HG02938 (cell line): ENCODE data around the gene ARF3.

Source experiments
- ATAC-seq: cut with Tn5 transposase; IDR thresholded peaks from one replicate; pipeline ENCODE4 v1.9.1; 2021; ENCODE audit warnings: mild to moderate bottlenecking, moderate library complexity; ENCODE audit not compliant: unreplicated experiment

Gene ARF3

GRCh38 chr12:48982397-48983080 is 25.3 kb upstream of the ARF3 start:
- no peak for ATAC-seq

- ATAC-seq, result no peak
Observed at GRCh38 chr12:48981757-48982157, 24.5 kb upstream of the ARF3 start.

GRCh38 chr12:48980953-48981756 is 23.9 kb upstream of the ARF3 start:
- no peak for ATAC-seq

GRCh38 chr12:48980389-48980952 is 23.2 kb upstream of the ARF3 start:
- ATAC-seq, result no peak

- ATAC-seq, result no peak
Observed at GRCh38 chr12:48979602-48980388, 22.5 kb upstream of the ARF3 start.

- no peak for ATAC-seq
Observed at GRCh38 chr12:48978741-48979601, 21.7 kb upstream of the ARF3 start.

GRCh38 chr12:48978291-48978740 is 21.0 kb upstream of the ARF3 start, which contains the start of gene WNT1:
TSS of gene WNT1 (plus strand) at chr12:48978322. CDS start at chr12:48978651, 329 bp downstream.
- ATAC-seq, result no peak

- ATAC-seq, result no peak
Observed at GRCh38 chr12:48977290-48978281, 20.3 kb upstream of the ARF3 start.

- no peak for ATAC-seq
Observed at GRCh38 chr12:48973941-48974673, 16.8 kb upstream of the ARF3 start.

GRCh38 chr12:48973531-48973930 is 16.2 kb upstream of the ARF3 start:
- ATAC-seq, result no peak

- ATAC-seq, result no peak
Observed at GRCh38 chr12:48972952-48973483, 15.7 kb upstream of the ARF3 start.

- ATAC-seq, result no peak
Observed at GRCh38 chr12:48972213-48972951, 15.1 kb upstream of the ARF3 start.

GRCh38 chr12:48970702-48971334 is 13.5 kb upstream of the ARF3 start:
- ATAC-seq, result no peak

- ATAC-seq, result no peak
Observed at GRCh38 chr12:48969833-48970701, 12.8 kb upstream of the ARF3 start.

- ATAC-seq, result no peak
Observed at GRCh38 chr12:48969160-48969771, 12.0 kb upstream of the ARF3 start.
